GM12878 (cell line): ENCODE data around the gene SELPLG. TPM values are rescaled to one million over a fixed set of nuclear protein-coding genes. Genes with fewer than 3 reads are reported as not detected.

ENCODE experiments used
- ATAC-seq: fragments of 200-7000 bp; cut with Tn5 transposase; 3 replicates; pipeline ENCODE4 v1.9.1; 2020; ENCODE audit warnings: mild to moderate bottlenecking, moderate library complexity
- BruUV-seq: library from RNA; stranded (reverse); fragments of 400-500 nt; replicated peaks from 2 replicates; lab custom pipeline; 2021; lab: Mats Ljungman, UMichigan
- CTCF ChIA-PET: fragments of 300-600 bp; sonication (Branson Sonifier 250); formaldehyde crosslinking; extraction: SDS; loops from one replicate; lab custom pipeline; 2021; ENCODE audit warnings: inconsistent platforms; lab: Yijun Ruan, JAX
- POLR2A ChIA-PET: fragments of 350-600 bp; formaldehyde crosslinking; extraction: SDS; loops from one replicate; lab custom pipeline; 2021; ENCODE audit warnings: inconsistent platforms; lab: Charles Lee
- RAD21 ChIA-PET: fragments of 300-600 bp; sonication (Branson Sonifier 250); formaldehyde crosslinking; loops from one replicate; lab custom pipeline; 2023; ENCODE audit warnings: antibody characterized with exemption; ENCODE audit not compliant: unreplicated experiment; lab: Charles Lee
- SMC1A ChIA-PET: fragments of 300-600 bp; sonication (Branson Sonifier 250); formaldehyde crosslinking; loops from one replicate; lab custom pipeline; 2023; ENCODE audit not compliant: unreplicated experiment, uncharacterized antibody; lab: Charles Lee
- DNase-seq: peaks from one replicate; pipeline ENCODE4 v3.0.0-alpha.2; 2011; ENCODE audit warnings: low read depth, low spot score
- FAIRE-seq: peaks from 3 replicates; lab custom pipeline; 2011; peaks lifted over from hg19 to GRCh38; lab: Jason Lieb, UNC
- H2AFZ ChIP-seq: 2 replicates; pipeline ENCODE4 v1.6.0; 2011; ENCODE audit warnings: low read depth, low read length, control low read depth; ENCODE audit not compliant: control insufficient read depth
- H3K27ac ChIP-seq: 2 replicates; pipeline ENCODE4 v1.5.1; 2011; ENCODE audit warnings: control low read depth; ENCODE audit not compliant: control insufficient read depth, insufficient read depth
- H3K27me3 ChIP-seq, 2 experiments: replicated peaks in 1 of 2; 2 replicates each; pipeline versions ENCODE4 v1.6.0 to v1.6.1; 2011; ENCODE audit warnings: low read length in 1 of 2; ENCODE audit not compliant: control insufficient read depth in 2 of 2, insufficient read depth in 2 of 2
- H3K36me3 ChIP-seq, 2 experiments: 2 replicates each; pipeline ENCODE4 v1.5.1; 2011; ENCODE audit warnings: low read length in 1 of 2; ENCODE audit not compliant: control insufficient read depth in 2 of 2, insufficient read depth in 2 of 2
- H3K4me1 ChIP-seq: 2 replicates; pipeline ENCODE4 v1.6.1; 2011; ENCODE audit warnings: mild to moderate bottlenecking, low read length, moderate library complexity, mixed read lengths; ENCODE audit not compliant: control insufficient read depth, insufficient read depth
- H3K4me2 ChIP-seq: 2 replicates; pipeline ENCODE4 v1.6.0; 2011; ENCODE audit warnings: control low read depth; ENCODE audit not compliant: control insufficient read depth, insufficient read depth
- H3K4me3 ChIP-seq: fragments of 200-600 bp; sonication (generic); 2 replicates; pipeline ENCODE4 v1.5.1; 2016
- H3K79me2 ChIP-seq: 2 replicates; pipeline ENCODE4 v1.6.0; 2011; ENCODE audit warnings: low read length; ENCODE audit not compliant: control insufficient read depth, insufficient read depth
- H3K9ac ChIP-seq: 2 replicates; pipeline ENCODE4 v1.8.0; 2011; ENCODE audit warnings: low read length, control low read depth, mixed read lengths; ENCODE audit not compliant: control insufficient read depth, insufficient read depth
- H3K9me3 ChIP-seq: replicated peaks from 3 replicates; pipeline ENCODE4 v1.5.1; 2011; ENCODE audit warnings: mild to moderate bottlenecking, low read length; ENCODE audit not compliant: control insufficient read depth, insufficient read depth
- H4K20me1 ChIP-seq: 2 replicates; pipeline ENCODE4 v1.6.0; 2011; ENCODE audit not compliant: control insufficient read depth, insufficient read depth
- EED ChIP-seq: sonication (generic); IDR thresholded peaks from 2 replicates; pipeline ENCODE4 v1.6.1; 2016; ENCODE audit warnings: antibody characterized with exemption, low read depth
- EGR1 ChIP-seq, 2 experiments: IDR thresholded peaks; 1 replicate in 1 of 2; 2 replicates in 1 of 2; pipeline ENCODE4 v1.6.1; 2011 to 2012; ENCODE audit warnings: low read depth in 2 of 2, low read length in 2 of 2, borderline replicate concordance in 1 of 2, mild to moderate bottlenecking in 1 of 2, moderate library complexity in 1 of 2
- FOS ChIP-seq: IDR thresholded peaks from 3 replicates; pipeline ENCODE4 v1.6.1; 2011; ENCODE audit warnings: borderline replicate concordance; ENCODE audit not compliant: insufficient read length; ENCODE audit errors: extremely low read depth
- HSF1 ChIP-seq: fragments of 150-350 bp; IDR thresholded peaks from 2 replicates; pipeline ENCODE4 v1.6.1; 2014; ENCODE audit warnings: mild to moderate bottlenecking, low read depth, low read length
- IKZF2 ChIP-seq, 2 experiments: fragments of 450-650 bp; IDR thresholded peaks; 2 replicates each; pipeline ENCODE4 v1.6.1; 2017; ENCODE audit warnings: mild to moderate bottlenecking in 2 of 2, moderate library complexity in 2 of 2
- MAX ChIP-seq: IDR thresholded peaks from 2 replicates; pipeline ENCODE4 v1.6.1; 2012; ENCODE audit warnings: low read depth, low read length, improper control_type of control experiment
- PAX5 ChIP-seq: IDR thresholded peaks from 2 replicates; pipeline ENCODE4 v1.6.1; 2011; ENCODE audit warnings: low read depth, low read length, borderline replicate concordance
- POLR2A ChIP-seq: IDR thresholded peaks from 2 replicates; pipeline ENCODE4 v1.6.1; 2011; ENCODE audit warnings: low read depth, mild to moderate bottlenecking, low read length
- POLR2AphosphoS2 ChIP-seq: IDR thresholded peaks from 2 replicates; pipeline ENCODE4 v1.6.1; 2011; ENCODE audit warnings: low read depth, mild to moderate bottlenecking, low read length, improper control_type of control experiment, moderate library complexity
- SMAD1 ChIP-seq: fragments of 450-650 bp; IDR thresholded peaks from 2 replicates; pipeline ENCODE4 v1.6.1; 2018; ENCODE audit warnings: mild to moderate bottlenecking, low read depth; ENCODE audit not compliant: partially characterized antibody
- SREBF2 ChIP-seq: IDR thresholded peaks from 2 replicates; pipeline ENCODE4 v1.6.1; 2012; ENCODE audit warnings: mild to moderate bottlenecking, low read length
- STAT1 ChIP-seq: fragments of 450-650 bp; conservative IDR thresholded peaks from 2 replicates; pipeline ENCODE4 v1.6.1; 2014; ENCODE audit warnings: antibody characterized with exemption, mild to moderate bottlenecking
- TCF12 ChIP-seq: IDR thresholded peaks from 2 replicates; pipeline ENCODE4 v1.6.1; 2011; ENCODE audit warnings: low read depth, mild to moderate bottlenecking, low read length
- YY1 ChIP-seq: IDR thresholded peaks from 2 replicates; pipeline ENCODE4 v1.6.1; 2011; ENCODE audit warnings: low read depth, mild to moderate bottlenecking, low read length
- ZNF217 ChIP-seq: fragments of 450-650 bp; IDR thresholded peaks from 2 replicates; pipeline ENCODE4 v1.6.1; 2017; ENCODE audit warnings: antibody characterized with exemption, mild to moderate bottlenecking
- WGBS: methylation state at CpG from one replicate; pipeline ENCODE4 v1.1.6; 2016; ENCODE audit warnings: low lambda C conversion rate; ENCODE audit not compliant: insufficient replicate concordance, insufficient coverage; ENCODE audit errors: missing lambda C conversion rate; 5-methylcytosine and 5-hydroxymethylcytosine counted together
- in situ Hi-C: fragments of 300-500 bp; cut with MboI; formaldehyde crosslinking; loops from 9 replicates; pipeline ENCODE4 v1.14.3; 2018; ENCODE audit warnings: mixed read lengths
- intact Hi-C: fragments of 100-400 bp; cut with micrococcal nuclease; formaldehyde crosslinking; loops from one replicate; pipeline ENCODE4 v1.14.2; 2022; ENCODE audit not compliant: unreplicated experiment
- polyA plus RNA-seq, 11 experiments: library from polyadenylated mRNA; depleted of rRNA in 4 of 11; unstranded in 6 of 11; stranded (reverse) in 5 of 11; fragments of >200 nt; fragmentation: Nextera tagmentation in 4 of 11; fragmentation: Illumina TruSeq in 1 of 11; extraction: Ambion mirVana in 4 of 11; extraction: Trizol in 1 of 11; gene quantifications; 1 replicate in 1 of 11; 2 replicates in 10 of 11; pipeline versions ENCODE4 v1.2.1 to v1.2.3, GENCODE V29; 2011 to 2016; ENCODE audit warnings: inconsistent platforms in 2 of 11, missing spikeins in 2 of 11, low read depth in 1 of 11
- total RNA-seq, 4 experiments: library from RNA; depleted of rRNA in 3 of 4; stranded (reverse); fragments of >200 nt in 3 of 4; fragmentation: Illumina TruSeq in 1 of 4; extraction: Trizol in 1 of 4; gene quantifications; 2 replicates each; pipeline versions ENCODE4 v1.2.1 to v1.2.3, GENCODE V29; 2013 to 2021

Gene SELPLG
- total and polyA plus RNA-seq, 10 of the 15 experiments (the other 5 are each of a cell fraction or from before 2014, with no cell fraction given): 3.2 to 32.3 (median 23.9) TPM

GRCh38 chr12:108645686-108646599, 12.2 kb upstream of the SELPLG start:
- SMC1A ChIA-PET: interaction anchor here (1.0 to 3.3 kb wide), 7 partner anchors 9 to 304 kb away, joined by 3 to 20 read pairs (median 6); no protein-coding TSS in a partner anchor
- no peaks in the 10 kb centered on the region for H3K79me2 ChIP-seq
- BruUV-seq: no TSS peak
- in situ Hi-C loops: no loop called here
- no peaks in the 10 kb centered on the region for H3K9me3 ChIP-seq
- H4K20me1 ChIP-seq: no peaks in the 10 kb centered on the region
- DNase-seq (no peak), ATAC-seq (no peak), FAIRE-seq (peak; percentile 47)
- no peak overlapping the region for H3K4me2 ChIP-seq
- peaks cover 16% of the 10 kb centered on the region for H3K4me1 ChIP-seq
- H3K27ac ChIP-seq: no peak overlapping the region
- H3K27me3 ChIP-seq: no peaks in the 10 kb centered on the region
- H3K36me3 ChIP-seq: peaks cover 17 to 35% of the 10 kb centered on the region in 2 experiments
- CTCF ChIA-PET: interaction anchor here (0.6 to 2.7 kb wide), 5 partner anchors 25 to 158 kb away, joined by 3 to 9 read pairs (median 5); no protein-coding TSS in a partner anchor
- intact Hi-C loops: no loop called here
- H2AFZ ChIP-seq: no peak overlapping the region
- RAD21 ChIA-PET: interaction anchor here (2.0 kb wide), 1 partner anchor 18 kb away, joined by 6 read pairs; no protein-coding TSS in a partner anchor
- 90% methylated on average over 15 of the region's 15 CpGs for WGBS
- POLR2A ChIA-PET: interaction anchor here (0.6 to 1.9 kb wide), 4 partner anchors 9 to 192 kb away, joined by 3 to 5 read pairs (median 3); no protein-coding TSS in a partner anchor
- H3K9ac ChIP-seq: no peak overlapping the region
- H3K4me3 ChIP-seq: no peak overlapping the region
- peak; percentile 39; the same call in 1 of the 2 replicates for TF ChIP-seq POLR2A
- no peak for TF ChIP-seq YY1
- peak; percentile 58; the same call in 1 of the 2 replicates for TF ChIP-seq POLR2AphosphoS2

- H3K4me3 ChIP-seq: no peak overlapping the region
- TF ChIP-seq EGR1 (IDR thresholded peaks at IDR 0.05; ENCODE audit: borderline replicate concordance in 1 of 2, low read depth in 2 of 2, low read length in 2 of 2) (no peak), FOS (no peak), TCF12 (no peak), EED (no peak), MAX (no peak), PAX5 (no peak), SMAD1 (no peak), IKZF2 (IDR thresholded peaks at IDR 0.05) (no peak), STAT1 (no peak), HSF1 (no peak), ZNF217 (no peak), SREBF2 (no peak)
- TF ChIP-seq, all 136 proteins: peak for 0
- intact Hi-C loops: no loop called here
- H4K20me1 ChIP-seq: no peaks in the 10 kb centered on the region
- peaks cover 17 to 32% of the 10 kb centered on the region in 2 experiments for H3K36me3 ChIP-seq
- no peaks in the 10 kb centered on the region for H3K79me2 ChIP-seq
- H3K27ac ChIP-seq: no peak overlapping the region
- FAIRE-seq: no peak
- ChIA-PET CTCF (no interaction called here), RAD21 (no interaction called here), POLR2A (no interaction called here), SMC1A (interaction anchor here (1.3 to 3.3 kb wide), 3 partner anchors 9 to 305 kb away, joined by 3 to 20 read pairs (median 15); no protein-coding TSS in a partner anchor)
- ATAC-seq: no peak
- no peaks in the 10 kb centered on the region for H3K27me3 ChIP-seq
- BruUV-seq: no TSS peak
- no peak overlapping the region for H3K9ac ChIP-seq
- H3K9me3 ChIP-seq: no peaks in the 10 kb centered on the region
- DNase-seq: no peak
- peaks cover 25% of the 10 kb centered on the region for H3K4me1 ChIP-seq
- in situ Hi-C loops: no loop called here
- no peak overlapping the region for H2AFZ ChIP-seq
- H3K4me2 ChIP-seq: no peak overlapping the region
- WGBS: 97% methylated on average over 7 of the region's 7 CpGs
Observed at GRCh38 chr12:108644811-108645120, 11.1 kb upstream of the SELPLG start.
